GM12878 (cell line): ENCODE measurements around the gene DENND1A. TPM values are rescaled to one million over a fixed set of nuclear protein-coding genes. Genes with fewer than 3 reads are reported as not detected.

Source experiments
- BHLHE40 ChIP-seq, 2 experiments: fragments of 450-650 bp in 1 of 2; IDR thresholded peaks; 2 replicates each; pipeline ENCODE4 v1.6.1; 2011 to 2017; ENCODE audit warnings: low read depth in 2 of 2, borderline replicate concordance in 1 of 2, improper control_type of control experiment in 1 of 2, low read length in 1 of 2, mild to moderate bottlenecking in 1 of 2
- BRCA1 ChIP-seq: IDR thresholded peaks from 2 replicates; pipeline ENCODE4 v1.6.1; 2011; ENCODE audit warnings: low read depth, low read length, improper control_type of control experiment
- EZH2 ChIP-seq: IDR thresholded peaks from 2 replicates; pipeline ENCODE4 v1.6.1; 2012; ENCODE audit warnings: low read depth, mild to moderate bottlenecking, control low read depth, inconsistent platforms, low read length, borderline replicate concordance; ENCODE audit not compliant: control insufficient read depth
- MXI1 ChIP-seq: fragments of 150-350 bp; IDR thresholded peaks from 2 replicates; pipeline ENCODE4 v1.6.1; 2011; ENCODE audit warnings: low read depth, mild to moderate bottlenecking, inconsistent platforms, low read length, improper control_type of control experiment
- NRF1 ChIP-seq: conservative IDR thresholded peaks from 2 replicates; pipeline ENCODE4 v1.6.1; 2011; ENCODE audit warnings: mild to moderate bottlenecking, low read depth, low read length, improper control_type of control experiment
- PML ChIP-seq: IDR thresholded peaks from 2 replicates; pipeline ENCODE4 v1.6.1; 2012; ENCODE audit warnings: low read length, inconsistent platforms
- ZNF207 ChIP-seq: fragments of 450-650 bp; IDR thresholded peaks from 2 replicates; pipeline ENCODE4 v1.6.1; 2014; ENCODE audit warnings: antibody characterized with exemption, mild to moderate bottlenecking, borderline replicate concordance
- polyA plus RNA-seq, 11 experiments: library from polyadenylated mRNA; depleted of rRNA in 4 of 11; unstranded in 6 of 11; stranded (reverse) in 5 of 11; fragments of >200 nt; fragmentation: Nextera tagmentation in 4 of 11; fragmentation: Illumina TruSeq in 1 of 11; extraction: Ambion mirVana in 4 of 11; extraction: Trizol in 1 of 11; gene quantifications; 1 replicate in 1 of 11; 2 replicates in 10 of 11; pipeline versions ENCODE4 v1.2.1 to v1.2.3, GENCODE V29; 2011 to 2016; ENCODE audit warnings: inconsistent platforms in 2 of 11, missing spikeins in 2 of 11, low read depth in 1 of 11
- total RNA-seq, 4 experiments: library from RNA; depleted of rRNA in 3 of 4; stranded (reverse); fragments of >200 nt in 3 of 4; fragmentation: Illumina TruSeq in 1 of 4; extraction: Trizol in 1 of 4; gene quantifications; 2 replicates each; pipeline versions ENCODE4 v1.2.1 to v1.2.3, GENCODE V29; 2013 to 2021
- TF ChIP-seq, protein P1 (sequence below), 3 experiments: IDR thresholded peaks in 2 of 3; conservative IDR thresholded peaks in 1 of 3; 2 replicates each; pipeline ENCODE4 v1.5.1; 2011; ENCODE audit warnings: low read depth in 3 of 3, low read length in 3 of 3, mild to moderate bottlenecking in 3 of 3, control low read depth in 2 of 3, moderate library complexity in 2 of 3, inconsistent platforms in 1 of 3, mixed read lengths in 1 of 3; ENCODE audit not compliant: control insufficient read depth in 2 of 3, insufficient read depth in 1 of 3; ENCODE audit errors: extremely low read depth in 1 of 3
- TF ChIP-seq, protein P2 (sequence below): fragments of 150-350 bp; IDR thresholded peaks from 2 replicates; pipeline ENCODE4 v1.6.1; 2014; ENCODE audit warnings: mild to moderate bottlenecking, low read depth, low read length

DENND1A gene
- total and polyA plus RNA-seq, 10 of the 15 experiments (the other 5 are each of a cell fraction or from before 2014, with no cell fraction given) = 14.1 to 48.6 (median 35.2) TPM

DNA sequence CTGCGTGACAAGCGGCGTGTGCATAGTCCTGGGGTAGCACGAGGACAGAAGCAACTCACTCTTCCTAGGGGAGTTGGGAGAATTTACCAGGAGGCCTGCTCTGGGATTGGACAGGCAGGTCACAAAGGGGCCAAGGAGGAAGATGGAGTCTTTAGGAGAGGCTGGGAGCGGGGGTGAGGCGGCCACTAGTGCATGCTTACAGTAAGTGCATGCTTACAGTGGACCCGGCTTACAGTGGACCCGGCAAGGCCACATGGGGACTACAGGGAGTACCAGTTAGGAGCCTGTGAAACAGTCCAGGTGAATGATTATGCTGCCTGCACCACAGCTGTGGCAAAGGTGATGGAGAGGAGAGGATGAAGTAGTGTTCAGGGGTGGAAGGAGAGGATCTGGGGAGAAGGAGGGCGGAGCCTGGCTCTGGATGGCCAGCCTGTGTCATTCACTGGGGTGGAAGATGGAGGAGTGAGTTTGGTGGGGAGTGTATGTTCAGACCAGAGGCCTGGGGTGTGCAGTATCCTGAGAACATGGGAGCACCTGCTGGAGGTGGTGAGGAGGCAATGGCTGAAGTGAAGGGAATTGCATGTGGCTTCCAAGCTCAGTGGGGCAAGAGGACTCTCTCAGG is 495.2 kb downstream of the DENND1A start (continued):
- TF ChIP-seq NRF1 (no peak), PML (no peak), EZH2 (no peak), BRCA1 (no peak), MXI1 (no peak), ZNF207 (no peak), BHLHE40 (IDR thresholded peaks at IDR 0.05; ENCODE audit: borderline replicate concordance in 1 of 2, low read depth in 2 of 2, low read length in 1 of 2) (no peak)
- TF ChIP-seq, protein P1, sequence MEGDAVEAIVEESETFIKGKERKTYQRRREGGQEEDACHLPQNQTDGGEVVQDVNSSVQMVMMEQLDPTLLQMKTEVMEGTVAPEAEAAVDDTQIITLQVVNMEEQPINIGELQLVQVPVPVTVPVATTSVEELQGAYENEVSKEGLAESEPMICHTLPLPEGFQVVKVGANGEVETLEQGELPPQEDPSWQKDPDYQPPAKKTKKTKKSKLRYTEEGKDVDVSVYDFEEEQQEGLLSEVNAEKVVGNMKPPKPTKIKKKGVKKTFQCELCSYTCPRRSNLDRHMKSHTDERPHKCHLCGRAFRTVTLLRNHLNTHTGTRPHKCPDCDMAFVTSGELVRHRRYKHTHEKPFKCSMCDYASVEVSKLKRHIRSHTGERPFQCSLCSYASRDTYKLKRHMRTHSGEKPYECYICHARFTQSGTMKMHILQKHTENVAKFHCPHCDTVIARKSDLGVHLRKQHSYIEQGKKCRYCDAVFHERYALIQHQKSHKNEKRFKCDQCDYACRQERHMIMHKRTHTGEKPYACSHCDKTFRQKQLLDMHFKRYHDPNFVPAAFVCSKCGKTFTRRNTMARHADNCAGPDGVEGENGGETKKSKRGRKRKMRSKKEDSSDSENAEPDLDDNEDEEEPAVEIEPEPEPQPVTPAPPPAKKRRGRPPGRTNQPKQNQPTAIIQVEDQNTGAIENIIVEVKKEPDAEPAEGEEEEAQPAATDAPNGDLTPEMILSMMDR (IDR thresholded peaks at IDR 0.05 in 2 of 3, conservative IDR thresholded peaks at IDR 0.05 in 1 of 3; ENCODE audit: control insufficient read depth in 2 of 3, extremely low read depth in 1 of 3, insufficient read depth in 1 of 3, low read depth in 3 of 3, low read length in 3 of 3) = no peak
- TF ChIP-seq, protein P2, sequence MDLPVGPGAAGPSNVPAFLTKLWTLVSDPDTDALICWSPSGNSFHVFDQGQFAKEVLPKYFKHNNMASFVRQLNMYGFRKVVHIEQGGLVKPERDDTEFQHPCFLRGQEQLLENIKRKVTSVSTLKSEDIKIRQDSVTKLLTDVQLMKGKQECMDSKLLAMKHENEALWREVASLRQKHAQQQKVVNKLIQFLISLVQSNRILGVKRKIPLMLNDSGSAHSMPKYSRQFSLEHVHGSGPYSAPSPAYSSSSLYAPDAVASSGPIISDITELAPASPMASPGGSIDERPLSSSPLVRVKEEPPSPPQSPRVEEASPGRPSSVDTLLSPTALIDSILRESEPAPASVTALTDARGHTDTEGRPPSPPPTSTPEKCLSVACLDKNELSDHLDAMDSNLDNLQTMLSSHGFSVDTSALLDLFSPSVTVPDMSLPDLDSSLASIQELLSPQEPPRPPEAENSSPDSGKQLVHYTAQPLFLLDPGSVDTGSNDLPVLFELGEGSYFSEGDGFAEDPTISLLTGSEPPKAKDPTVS = no peak
